GM03348 (cell line): Measurements from ENCODE around the gene NAA38.

Experiments used
- DNase-seq: peaks from one replicate; pipeline ENCODE4 v3.0.0; 2012; ENCODE audit warnings: low spot score

Gene NAA38

DNA sequence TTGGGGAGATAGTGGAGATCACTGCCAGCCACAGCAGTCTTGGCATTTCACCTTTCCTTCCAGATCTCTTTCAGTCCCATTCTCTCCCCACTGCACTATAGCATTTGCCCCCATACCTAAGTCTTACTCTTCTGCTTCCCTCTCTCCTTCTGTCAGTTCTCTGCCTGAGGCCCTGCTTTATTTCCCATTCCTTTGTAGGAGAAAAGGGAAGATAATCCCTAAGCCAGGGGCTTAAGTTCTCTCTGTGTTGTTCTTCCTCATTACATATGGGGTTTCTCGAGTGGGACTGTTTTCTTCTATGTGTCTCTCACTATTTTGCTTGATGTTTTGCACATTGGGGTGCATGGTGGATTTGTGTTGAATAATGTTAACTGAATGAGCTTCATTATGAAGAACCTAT is 16.9 kb downstream of the NAA38 start:
- no peak for DNase-seq

- no peak for DNase-seq
Observed at GRCh38 chr17:7839876-7840261, 17.5 kb downstream of the NAA38 start.

DNA sequence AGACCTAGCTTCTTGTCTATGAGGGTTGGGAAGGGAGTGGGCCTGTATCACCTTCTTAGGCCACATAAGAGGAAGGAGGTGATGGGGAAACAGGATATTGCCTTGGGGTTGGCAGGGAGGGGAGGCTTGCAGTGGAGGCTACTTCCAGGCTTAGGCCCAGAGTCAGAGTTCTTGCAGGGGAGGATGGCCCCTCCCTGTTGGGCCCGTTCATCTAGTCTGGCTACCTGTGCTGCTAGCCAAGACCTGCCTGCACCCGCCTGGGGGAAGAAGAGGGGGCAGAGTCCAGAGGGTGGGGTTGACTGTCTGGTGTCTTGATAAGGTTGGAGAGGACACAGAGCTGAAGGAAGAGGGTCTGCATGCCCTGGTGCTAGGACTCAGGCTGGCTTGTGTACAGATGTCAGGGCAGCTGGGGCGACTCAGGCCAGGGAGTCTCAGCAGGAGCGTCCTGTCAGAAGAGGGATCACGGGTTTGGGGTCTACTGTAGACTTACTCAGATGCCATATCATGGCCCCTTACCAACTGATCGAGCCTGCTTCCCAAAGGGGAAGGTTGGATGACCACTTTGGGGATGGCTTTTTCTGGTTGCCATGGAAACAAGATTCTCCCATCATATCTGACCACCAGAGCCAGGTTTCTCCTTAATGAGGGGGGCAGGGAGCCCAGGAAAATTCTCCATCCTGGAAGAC is 18.0 kb downstream of the NAA38 start:
- DNase-seq: no peak

- peak; percentile 50 for DNase-seq
Observed at GRCh38 chr17:7838090-7839075, 19.0 kb downstream of the NAA38 start.

DNA sequence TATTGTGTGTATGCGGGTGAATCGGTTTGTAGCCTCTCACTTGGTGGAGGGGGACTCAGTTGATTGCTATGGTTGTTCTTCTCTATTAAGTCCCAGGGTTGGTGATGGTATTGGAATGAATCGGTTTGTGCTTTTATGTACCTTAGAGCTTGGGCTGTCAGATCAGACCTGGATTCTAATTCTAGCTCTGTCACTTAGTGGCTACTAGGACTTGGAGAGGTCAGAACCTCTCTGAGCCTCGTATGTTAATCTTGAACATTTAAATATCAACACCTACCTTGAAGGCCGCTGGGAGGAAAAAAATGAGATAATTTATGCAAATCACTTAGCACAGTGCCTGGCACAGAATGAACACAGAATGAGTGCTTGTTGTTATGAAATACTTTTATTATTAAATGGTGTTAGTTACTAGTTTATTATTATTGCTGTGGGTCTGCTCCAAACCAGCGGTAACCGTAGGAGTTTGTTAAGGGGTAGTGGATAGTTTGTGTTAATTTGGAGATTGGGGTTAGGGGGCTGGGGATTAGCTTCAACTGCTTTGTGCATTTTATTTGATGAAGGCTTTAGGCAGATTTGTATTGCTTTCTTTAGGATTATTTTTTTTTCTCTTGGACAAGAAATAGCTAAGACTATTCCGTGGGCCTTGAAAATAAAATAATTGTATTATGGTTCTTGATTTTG is 19.8 kb downstream of the NAA38 start:
- no peak for DNase-seq

DNA sequence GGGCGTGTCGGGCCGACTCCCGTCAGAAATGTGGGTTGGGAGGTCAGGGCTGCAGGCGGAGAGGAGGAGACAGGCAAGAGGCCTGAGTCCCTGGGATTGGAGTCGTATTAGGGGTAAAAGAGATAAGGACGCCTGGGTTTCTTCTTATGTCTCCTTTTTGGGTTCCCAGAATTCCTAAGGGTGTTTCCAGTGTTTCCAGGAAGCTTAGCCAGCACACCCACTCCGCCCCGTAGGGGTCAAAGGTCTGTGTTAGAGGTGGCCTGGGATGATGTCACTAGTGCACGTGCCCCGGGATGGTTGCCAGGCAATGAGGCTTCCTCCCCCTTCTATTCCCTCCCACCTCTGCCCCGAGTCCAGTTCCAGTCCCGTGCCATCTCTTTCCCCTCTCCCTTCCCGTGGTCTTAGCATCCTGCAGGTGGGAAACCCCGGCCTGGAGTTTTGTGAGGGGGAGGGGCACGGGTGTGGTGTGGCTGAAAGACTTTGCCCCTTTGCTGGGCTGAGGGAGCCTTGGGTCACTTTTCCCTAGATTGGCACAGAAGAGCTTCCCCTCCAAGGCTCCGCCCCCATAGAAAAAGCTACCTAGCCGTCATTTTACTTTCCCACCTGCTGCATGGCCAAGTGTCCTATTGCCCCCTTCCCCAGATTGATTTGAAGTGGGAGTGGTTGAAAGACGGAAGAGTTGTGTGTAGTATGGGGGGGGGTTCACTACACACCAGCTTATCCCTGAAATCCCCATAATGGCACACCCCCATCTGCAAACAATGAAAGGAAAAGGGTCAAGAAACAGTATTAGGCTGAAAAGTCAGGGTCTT is 20.6 kb downstream of the NAA38 start:
- DNase-seq: peak; percentile 58

GRCh38 chr17:7835814-7836595 is 21.4 kb downstream of the NAA38 start:
- peak; percentile 68 for DNase-seq

DNA sequence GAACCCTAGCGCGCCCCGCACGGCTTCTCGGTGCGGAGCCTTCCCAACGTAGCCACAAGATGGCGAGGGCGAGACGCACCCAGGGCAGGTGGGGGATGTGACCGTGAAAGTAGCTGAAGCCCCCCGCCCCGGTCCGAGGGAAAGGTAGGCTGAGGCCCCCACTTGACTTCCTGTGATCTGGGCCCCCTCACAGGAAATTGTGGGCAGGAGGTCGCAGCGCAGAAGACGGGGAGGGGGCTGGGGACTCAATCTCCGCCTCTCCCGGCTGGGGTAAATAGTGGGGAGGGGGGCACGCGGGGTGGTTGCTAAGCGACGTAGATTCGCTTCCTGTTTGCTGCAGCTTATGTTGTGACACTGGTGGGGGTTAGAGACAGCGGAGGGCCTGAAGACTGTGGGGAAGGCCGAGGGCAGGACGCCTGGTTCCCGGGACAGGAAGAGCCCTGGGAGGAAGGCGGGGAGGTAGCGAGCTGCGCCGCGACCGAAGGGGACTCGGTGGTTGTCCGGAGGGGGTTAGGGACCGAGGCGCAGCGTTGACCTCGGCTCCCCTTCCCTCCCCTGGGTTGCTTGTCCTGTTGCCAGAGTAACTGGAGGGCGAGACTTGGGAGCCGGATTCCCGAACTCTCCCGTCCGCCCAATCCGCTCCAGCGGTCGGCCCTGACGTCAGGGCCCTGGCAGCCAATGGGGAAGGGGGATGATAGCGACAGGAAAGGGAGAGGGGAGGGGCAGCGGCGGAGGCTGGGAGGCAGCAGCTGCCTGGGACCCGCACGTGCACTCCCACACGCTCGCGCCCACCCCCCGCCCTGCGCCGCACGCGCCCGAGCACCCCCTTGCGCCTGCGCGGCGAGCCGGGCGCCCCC is 22.2 kb downstream of the NAA38 start:
- DNase-seq: peak; percentile 97

GRCh38 chr17:7834542-7834956 is 22.8 kb downstream of the NAA38 start:
- peak; percentile 50 for DNase-seq

DNA sequence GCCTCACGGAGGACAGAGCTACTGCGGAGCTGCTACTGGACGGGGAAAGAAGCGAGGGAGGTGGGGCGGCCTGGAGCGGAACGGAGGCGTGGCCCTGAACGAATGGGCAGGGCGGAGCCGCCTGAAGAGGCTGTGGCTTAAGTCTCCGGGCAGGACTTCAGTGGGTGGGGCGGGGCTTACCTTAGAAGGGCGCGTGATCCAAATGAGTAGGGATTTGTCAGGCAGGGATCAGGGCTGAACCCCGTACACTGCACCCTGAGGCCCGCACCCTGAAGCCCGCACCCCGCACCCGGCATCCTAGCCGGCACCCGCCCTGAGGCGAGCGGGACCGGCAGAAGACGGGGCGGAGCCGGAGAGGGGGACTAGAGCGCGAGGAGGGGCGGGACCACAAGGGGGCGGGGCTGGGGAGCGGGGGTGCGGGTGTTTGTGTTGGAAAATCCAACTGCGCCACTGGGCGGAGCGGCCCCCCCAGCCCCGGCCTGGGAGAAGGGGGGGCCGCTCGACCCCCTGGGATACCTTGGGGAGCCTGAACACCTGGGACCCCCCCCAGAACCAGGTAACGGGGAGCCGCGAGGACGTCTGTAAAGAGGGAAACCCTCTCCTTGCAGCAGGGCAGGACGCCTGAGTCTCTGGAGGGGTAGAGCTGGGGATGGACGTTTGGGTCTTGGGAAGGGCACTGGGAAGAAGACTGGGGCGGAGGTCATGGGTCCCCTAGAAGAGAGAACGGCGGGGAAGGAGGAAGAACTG is 23.4 kb downstream of the NAA38 start, which contains the start of gene KDM6B:
Gene KDM6B, plus strand, starts transcription at position 423 of the 747 bp plus-strand sequence. CDS start 11,338 bp downstream, outside the sequence.
- DNase-seq: peak; percentile 95

GRCh38 chr17:7833011-7833794 is 24.2 kb downstream of the NAA38 start:
- no peak for DNase-seq

GRCh38 chr17:7832431-7832830 is 24.9 kb downstream of the NAA38 start:
- DNase-seq: no peak

- no peak for DNase-seq
Observed at GRCh38 chr17:7831233-7831632, 26.1 kb downstream of the NAA38 start.

GRCh38 chr17:7830616-7831015 is 26.7 kb downstream of the NAA38 start:
- no peak for DNase-seq

- DNase-seq: no peak
Observed at GRCh38 chr17:7825206-7825990, 32.0 kb downstream of the NAA38 start.

- no peak for DNase-seq
Observed at GRCh38 chr17:7824021-7824924, 33.1 kb downstream of the NAA38 start.
